GF-D8 (cell line): Measurements from ENCODE around the gene DIO1.

Experiments used
- DNase-seq: peaks from one replicate; lab custom pipeline; 2025; lab: John Stamatoyannopoulos, UW

DIO1 gene

DNA sequence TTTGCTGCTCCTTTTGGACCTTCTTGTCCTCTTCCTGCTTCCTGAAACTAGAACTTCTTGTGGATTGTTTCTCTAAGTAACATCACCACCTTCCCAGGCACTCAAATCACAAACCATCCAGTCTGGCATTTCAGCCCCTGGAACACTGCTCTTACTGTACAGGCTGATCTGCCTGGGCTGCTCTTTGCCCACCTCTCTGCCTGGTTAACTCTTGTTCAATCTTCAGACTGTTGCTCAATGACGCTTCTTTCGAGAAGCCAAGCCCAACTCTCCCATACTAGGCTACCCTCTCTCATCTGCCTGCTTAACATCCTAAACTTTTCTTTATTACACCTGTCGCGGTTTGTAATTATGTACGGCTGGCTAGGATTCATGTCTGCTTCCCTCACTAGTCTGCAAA, 657 bp downstream of the DIO1 start:
- DNase-seq, result no peak

DNA sequence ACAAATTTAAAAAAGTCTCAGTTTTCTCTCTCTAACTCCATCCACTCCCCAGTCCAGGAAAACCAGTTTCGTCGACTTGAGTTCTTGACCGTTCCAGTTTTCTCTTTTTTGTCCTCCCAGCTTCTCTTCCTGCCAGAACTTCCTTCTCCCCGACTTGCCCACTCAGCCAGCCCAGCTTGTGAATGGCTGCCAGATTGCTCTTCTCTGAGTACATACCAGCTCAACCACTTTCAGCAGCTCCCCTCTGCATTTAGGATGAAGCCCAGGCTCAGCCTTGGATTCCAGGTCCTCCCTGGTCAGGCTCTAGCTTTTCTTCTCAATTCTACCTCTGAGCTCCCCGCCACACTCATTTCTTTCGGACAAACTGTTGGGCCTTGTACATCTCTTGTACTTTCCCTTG, 1.4 kb downstream of the DIO1 start:
- DNase-seq, result no peak

DNA sequence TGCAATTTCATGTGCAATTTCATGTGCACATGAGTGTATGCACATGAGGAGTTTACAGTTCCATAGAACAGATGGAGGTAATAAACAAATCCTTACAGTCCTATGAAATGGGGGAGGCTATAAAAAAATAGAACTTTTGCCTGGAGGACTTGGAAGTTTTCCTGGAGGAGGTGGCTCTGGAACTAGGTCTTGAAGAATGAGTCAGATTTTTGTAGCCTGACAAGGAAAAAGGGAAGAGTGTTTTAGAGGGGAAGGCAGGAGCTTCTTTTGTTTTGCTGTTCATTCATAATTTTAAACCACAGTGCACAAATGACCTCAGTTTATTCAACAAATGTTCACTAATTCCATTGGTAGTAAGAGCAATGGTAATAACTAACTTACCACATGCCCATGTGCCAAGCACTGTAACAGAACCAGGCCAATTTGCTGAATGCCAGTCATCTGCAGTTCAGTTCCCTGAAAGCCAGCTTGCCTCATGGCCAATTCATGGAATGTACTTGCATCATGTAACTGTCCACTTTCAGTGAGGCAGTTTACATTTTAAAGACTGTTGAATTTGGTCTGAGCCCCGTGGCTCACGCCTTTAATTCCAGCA, 2.7 kb downstream of the DIO1 start:
- DNase-seq, result peak; percentile 54

DNA sequence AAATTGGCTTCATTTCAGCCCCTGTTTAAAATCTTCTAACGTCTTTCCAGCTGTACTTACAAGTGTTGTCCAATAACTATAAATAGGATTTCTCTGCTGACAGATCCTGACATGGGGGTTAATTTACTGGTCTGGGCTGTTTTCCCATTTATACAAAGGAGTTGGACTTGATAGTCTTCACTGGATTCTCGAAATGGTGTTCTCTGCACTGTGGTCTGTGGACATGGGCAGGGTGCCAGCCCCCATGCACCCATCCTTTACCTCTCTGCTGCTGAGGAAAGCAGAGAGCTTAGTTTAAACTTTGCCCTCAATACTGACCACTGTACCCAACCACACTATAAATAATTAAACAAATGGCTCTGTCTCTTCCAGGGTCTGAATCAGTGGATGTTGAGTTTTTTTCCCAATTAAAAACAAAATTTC, 5.2 kb downstream of the DIO1 start:
- DNase-seq, result no peak

DNA sequence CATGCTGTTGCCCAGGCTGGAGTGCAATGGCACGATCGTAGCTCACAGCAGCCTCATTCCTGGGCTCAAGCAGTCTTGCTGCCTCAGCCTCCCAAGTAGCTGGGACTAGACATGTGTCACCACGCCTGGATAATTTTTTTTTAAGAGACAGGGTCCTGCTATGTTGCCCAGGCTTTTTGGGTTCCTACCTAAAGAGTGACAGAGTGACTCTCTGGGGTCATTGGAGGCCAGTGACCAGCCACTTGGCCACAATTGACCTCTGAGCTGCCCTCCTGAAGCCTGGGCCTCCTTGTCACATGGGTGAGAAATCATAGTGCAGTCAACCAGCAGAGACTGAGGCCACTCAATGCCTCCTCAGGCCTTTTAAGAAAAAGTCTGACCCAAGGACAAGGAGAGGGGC, 5.7 kb downstream of the DIO1 start:
- no peak for DNase-seq

DNA sequence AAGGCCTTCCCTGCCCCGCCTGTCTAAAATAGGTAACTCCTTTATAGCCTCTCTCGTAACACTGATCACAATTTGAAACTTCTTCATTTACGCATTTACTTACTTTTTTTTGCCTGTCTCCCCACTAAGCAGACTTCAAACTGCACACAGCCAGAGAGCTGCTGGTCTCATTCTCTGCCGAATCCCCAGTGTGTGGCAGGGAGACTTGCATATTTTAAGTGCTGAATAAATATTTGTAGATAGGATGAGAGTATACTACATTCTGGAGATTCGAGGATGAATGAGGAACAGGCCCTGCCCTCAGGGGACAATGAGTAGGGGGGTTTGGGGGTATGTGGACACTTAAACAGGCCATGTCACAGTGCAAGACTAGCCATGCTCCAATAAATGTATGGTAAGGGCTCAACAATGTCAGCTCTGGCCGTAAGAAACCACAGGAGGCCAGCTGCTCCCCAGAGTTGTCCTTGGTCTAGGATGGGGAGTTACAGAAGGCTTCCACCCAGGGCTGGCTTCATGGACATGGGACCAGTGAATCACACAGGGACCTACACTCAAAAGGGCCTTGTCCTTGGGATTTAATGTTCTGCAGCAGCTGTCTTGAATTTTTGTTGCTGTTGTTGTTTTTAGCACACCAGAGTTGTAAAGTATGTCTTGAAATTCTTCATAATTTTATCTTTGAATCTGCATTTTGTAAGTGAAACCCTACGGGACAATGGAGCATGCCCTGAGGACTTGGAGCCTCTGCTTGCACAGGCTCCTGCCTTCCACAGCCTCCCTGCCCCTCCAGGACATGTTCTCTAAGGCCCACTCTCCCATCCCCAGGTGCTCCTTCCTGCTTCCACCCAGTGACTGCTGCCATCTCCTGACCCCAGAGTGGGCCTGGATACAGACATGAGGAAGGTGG, 8.5 kb downstream of the DIO1 start:
- no peak for DNase-seq

DNA sequence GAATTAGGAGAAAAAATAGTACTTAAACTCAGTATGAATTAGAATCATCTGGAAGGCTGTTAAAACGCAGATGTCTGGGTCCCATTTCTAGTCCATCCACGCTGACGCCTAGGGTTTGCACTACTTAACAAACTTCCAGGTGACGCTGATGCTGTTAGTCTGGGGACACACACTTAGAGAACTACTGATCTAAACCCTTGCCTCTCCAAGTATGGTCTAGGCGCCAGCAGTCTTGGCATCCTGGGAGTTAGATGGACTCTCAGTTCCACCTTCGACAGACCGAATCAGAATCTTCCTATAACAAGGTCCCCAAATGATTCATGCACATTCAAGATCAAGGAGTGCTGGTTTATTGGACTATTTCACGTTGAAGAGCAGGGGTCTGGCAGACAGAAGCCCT, 11.5 kb downstream of the DIO1 start:
- DNase-seq, result no peak

DNA sequence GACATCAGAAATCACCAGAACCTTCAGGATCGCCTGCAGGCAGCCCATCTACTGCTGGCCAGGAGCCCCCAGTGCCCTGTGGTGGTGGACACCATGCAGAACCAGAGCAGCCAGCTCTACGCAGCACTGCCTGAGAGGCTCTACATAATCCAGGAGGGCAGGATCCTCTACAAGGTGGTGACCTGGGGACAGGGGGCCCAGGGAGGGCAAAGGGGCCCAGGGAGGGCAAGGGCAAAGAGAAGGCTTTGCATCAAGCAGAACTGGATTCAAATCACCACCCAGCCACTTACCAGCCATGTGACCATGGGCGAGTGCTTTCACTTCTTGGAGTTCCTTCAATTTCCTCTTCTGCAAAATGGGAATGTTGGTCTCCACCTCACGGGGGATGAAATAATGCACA, 12.1 kb downstream of the DIO1 start:
- no peak for DNase-seq

DNA sequence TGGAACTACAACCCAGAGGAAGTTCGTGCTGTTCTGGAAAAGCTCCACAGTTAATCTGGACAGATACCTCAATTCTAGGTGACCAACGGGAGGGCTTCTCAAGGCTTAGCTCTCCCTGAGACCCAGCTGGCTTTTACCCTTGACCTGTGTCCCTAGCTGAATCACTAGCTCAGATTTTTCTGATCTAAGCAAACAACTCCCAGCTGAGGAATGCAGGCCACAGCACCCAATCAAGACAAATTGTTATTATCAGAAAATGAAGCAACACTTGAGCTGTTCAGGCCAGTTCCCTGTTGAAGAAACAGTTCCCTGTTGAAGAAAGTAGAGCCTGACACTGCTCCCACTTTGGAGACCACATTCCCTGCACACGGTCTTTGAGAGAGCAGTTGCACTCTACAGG, 16.0 kb downstream of the DIO1 start:
- no peak for DNase-seq

DNA sequence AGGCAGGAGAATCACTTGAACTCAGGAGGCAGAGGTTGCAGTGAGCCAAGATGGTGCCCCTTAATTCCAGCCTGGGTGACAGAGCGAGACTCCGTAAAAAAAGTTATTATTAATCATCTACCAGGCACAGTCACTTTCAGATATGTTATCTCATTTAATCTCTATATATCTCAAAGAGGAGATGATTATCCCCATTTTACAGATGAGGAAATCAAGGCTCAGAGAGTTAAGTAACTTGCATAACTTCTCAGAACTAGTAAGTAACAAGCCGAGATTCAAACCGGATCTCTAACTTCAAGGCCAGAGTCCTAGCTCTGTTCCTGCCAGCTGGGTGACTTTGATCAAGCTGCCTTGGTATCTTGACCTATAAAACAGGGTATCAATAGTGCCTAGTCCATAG, 17.5 kb downstream of the DIO1 start:
- no peak for DNase-seq

DNA sequence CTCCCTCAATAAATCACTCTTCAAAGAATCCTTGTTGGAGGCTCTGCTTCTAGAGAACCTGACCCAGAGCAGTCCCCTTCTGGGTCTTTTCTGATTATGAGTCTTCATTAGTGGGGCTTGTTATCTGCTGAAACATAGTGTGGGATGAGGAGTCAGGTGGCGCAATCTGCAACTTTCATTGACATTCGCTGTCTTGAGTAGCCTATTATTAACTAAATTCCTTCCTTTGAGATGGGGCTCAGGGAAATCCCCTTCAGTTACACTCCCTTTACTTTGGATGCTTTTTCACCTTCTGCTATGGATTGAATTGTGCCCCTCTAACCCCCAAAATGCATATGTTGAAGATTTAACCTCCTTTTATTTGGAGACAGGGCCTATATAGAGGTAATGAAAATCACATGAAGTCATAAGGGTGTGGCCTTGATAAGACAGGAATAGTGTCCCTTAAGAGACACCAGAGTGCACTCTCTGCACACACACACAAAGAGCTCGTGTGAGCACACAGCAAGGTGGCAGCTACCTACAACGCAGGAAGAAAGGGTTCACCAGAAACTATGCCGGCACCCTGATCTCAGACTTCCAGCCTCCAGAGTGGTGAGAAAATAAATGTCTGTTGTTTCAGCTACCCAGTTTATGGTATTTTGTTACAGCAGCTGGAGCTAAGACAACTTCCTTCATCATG, 19.5 kb downstream of the DIO1 start:
- no peak for DNase-seq

DNA sequence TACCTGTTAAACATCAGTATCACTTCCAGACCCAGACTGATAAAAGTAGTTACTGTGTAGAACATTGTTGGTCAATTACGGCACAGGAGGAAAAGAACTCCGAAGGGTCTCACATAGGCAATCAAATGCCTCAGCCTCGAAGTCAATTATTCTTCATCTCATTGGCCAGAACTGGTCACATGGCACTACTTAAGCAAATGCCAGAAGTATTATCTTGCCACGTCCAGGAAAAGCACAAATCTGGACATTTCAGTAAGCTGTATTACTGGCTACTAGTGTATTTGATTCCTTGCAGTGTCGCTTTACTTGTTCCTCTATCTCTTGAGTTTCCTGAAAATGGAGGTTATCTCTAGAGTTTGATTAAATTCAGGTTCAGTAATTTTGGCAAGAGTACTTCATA, 24.4 kb downstream of the DIO1 start:
- DNase-seq, result no peak

DNA sequence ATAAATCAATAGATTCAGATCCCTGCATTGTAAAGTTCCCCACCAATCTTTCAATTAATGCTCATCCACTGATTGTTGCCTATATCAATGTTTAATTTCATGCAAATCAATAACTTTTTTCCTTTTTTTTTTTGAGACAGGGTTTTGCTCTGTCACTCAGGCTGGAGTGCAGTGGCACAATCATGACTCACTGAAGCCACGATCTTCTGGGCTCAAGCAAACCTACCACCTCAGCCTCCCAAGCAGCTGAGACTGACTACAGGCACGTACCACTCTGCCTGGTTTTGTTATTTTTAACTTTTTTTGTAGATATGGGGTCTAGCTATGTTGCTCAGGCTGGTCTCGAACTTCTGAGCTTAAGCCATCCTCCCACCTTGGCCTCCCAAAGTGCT, 25.7 kb downstream of the DIO1 start:
- DNase-seq, result no peak

DNA sequence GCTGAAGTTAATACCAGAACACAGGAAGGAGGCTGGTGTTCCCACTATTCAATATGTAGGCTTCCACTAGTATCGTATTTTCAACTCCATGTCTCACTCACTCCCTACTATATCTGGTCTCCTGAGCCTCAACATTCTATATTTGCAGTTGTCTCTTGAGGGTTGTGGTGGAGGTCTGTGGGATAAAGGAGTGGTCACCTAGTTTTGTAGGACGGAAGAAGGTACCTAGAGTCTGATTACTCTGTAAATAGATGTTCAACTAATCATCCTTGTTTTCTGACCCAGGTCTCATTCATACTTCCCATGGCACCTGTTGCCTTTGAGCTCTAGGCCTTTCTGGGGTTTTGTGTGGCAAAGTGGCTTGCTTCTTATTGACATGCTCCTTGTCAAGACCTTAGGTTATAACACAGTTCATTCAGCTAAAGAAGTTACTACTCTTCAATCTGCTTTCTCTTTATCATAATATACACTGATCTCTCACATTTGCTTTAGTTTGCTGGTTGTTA, 33.4 kb downstream of the DIO1 start:
- DNase-seq, result no peak

DNA sequence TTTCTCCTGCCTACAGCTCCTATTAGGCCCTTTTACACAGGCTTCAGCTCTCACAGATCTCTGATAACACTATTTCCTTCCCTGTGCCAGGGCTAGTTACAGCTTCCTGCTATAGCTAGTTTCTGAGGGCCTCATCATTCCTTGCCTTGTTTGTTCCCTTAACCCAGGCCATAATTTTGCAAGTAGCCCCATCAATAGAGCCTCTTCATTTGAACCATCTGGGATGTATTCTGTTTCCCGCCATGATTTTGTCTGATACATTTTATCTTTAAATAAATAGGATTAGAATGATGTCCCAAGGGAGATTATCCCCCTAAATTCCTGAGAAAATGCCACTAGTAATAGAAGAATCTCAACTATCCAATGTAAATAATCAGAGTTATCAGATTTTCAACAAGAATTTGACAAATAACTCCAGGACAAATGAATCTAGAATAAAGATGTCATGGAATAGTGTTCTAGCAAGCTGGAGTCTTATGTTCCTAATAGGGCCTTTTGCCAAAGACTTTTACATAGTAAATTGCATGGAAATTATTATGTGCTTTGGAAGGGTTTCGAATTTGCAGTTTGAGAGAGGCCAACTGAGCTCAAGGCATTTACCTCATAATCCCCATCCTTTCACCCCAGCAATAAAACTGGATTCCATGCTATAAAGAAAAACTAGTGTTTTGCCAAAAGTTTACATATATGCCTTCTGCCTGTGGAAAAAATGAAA, 35.4 kb downstream of the DIO1 start:
- peak; percentile 10 for DNase-seq

DNA sequence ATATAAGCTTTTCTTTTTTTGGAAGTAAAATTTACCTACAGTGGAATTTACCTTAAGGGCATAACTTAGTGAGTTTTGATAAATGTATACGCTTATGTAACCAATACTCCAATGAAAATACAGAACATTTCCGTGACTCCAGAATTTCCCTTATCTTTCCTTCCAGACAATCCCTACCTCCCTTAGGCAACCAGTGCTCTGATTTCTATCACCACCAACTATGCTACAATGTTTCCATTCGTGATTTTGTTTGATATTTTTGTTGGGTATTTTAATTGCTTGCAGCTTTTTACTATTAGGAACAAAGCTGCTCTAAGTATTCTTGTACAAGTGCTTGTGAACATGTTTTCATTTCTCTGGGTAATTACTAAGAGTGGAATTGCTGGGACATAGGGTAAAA, 36.9 kb downstream of the DIO1 start:
- no peak for DNase-seq

DNA sequence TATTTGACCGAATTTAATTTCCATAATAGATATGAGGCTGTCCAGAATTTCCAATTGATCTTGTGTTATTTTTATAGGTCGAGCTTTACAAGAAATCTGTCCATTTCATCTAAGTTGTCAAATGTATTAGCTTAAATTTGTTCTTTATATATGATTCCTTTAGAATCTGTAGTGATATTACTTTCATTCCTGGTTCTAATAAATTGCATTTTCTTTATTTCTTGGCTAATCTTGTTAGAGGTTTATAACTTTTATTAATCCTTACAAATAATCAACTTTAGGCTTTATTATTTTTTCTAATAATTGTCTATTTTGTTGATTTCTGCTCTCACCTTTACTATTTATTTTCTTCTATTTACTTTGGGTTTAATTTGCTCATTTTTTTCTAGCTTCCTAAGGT, 37.5 kb downstream of the DIO1 start:
- DNase-seq, result no peak

DNA sequence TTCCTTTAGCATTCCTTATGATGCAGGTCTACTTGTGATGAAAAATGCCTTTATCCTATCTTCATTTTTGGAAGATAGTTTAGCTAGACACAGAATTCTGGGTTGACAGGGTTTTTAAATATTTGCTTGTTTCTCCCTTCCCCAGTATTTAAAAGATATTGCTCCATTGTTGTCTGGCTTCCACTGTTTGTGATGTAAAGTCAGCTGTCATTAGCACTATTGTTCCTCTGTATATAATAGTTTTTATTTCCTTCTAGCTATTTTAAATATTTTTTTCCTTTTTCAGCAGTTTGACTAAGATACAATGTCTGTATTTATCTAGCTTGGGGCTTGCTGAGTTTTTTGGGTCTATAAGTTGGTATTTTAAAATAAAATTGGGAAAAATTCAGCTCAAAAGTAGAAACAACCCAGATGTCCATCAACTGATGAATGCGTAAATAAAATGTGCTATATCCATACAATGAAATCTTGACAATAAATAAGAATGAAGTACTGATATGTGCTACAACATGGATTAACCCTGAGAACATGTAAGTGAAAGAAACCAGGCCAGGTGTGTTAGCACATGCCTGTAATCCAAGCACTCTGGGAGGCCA, 40.3 kb downstream of the DIO1 start:
- DNase-seq, result no peak

DNA sequence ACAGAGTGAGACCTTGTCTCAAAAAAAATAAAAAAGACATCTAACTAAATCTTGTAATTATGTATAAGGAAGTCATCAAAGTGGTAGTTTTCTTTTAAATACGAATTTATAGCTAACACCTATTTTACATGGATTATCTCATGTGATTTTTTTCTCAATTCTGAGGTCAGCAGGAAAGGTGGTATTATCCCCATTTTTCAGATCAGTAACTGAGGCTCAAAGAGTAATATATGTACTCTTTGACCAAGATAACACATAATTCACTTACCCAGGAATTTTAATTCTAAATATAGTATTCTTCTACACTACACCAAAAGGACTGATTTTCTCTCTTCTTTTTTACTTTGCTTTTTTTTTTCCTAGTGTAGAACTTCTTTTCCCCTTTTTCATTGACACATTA, 42.4 kb downstream of the DIO1 start:
- DNase-seq, result no peak

DNA sequence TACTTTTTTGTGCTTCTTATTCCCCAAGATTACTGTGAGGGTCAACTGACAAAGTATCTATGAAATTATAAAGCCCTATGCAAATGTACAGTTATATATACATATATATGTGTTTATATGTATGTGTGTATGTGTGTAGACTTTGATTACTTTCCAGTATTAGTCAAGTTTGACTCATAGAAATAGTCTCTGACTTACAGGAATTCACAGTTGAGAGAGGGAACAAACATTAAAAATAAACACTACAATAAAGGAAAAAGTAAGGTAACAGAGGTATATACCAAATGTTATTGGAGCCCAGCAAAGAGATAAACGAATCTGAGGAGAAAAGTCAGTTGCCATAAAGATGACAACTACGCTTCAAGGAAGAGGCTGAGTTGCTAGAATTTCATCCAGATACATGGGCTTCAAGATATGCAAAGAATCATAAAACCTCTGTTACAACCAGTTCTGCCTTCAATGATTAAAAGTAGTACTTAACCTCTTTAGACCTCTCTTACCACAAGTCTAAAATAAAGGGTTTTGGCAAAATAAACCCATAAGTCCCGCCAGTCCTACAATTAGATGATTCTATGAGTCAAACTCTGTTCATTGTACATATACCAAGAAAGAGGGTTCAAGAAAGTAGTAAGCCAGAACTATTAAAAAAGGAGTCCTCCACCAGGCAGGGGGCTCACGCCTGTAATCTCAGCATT, 44.3 kb downstream of the DIO1 start:
- DNase-seq, result no peak
